H1 (cell line): ENCODE results near the gene STXBP5L. TPM values are rescaled to one million over a fixed set of nuclear protein-coding genes. Genes with fewer than 3 reads are reported as not detected.

Experiments
- CTCF ChIA-PET: fragments of 300-600 bp; sonication (Branson Sonifier 250); formaldehyde crosslinking; loops from one replicate; lab custom pipeline; 2021; ENCODE audit not compliant: partially characterized antibody; lab: Charles Lee
- POLR2A ChIA-PET: fragments of 300-600 bp; sonication (Branson Sonifier 250); formaldehyde crosslinking; loops from one replicate; lab custom pipeline; 2021; ENCODE audit warnings: inconsistent platforms; ENCODE audit not compliant: partially characterized antibody; lab: Charles Lee
- DNase-seq, 2 experiments: peaks; one replicate each; pipeline versions ENCODE4 v3.0.0 to v3.0.0-alpha.2; 2010 to 2022; ENCODE audit warnings: low spot score in 2 of 2, low read depth in 1 of 2, mixed read lengths in 1 of 2
- FAIRE-seq: peaks from 2 replicates; lab custom pipeline; 2011; peaks lifted over from hg19 to GRCh38; lab: Jason Lieb, UNC
- H2AFZ ChIP-seq: 2 replicates; pipeline ENCODE4 v1.8.1; 2012; ENCODE audit warnings: low read length, inconsistent platforms
- H2AK5ac ChIP-seq: 2 replicates; pipeline ENCODE4 v1.6.1; 2013; ENCODE audit warnings: low read depth, low read length
- H2BK120ac ChIP-seq: replicated peaks from 2 replicates; pipeline ENCODE3; 2013; ENCODE audit warnings: low read depth, low read length, inconsistent platforms
- H2BK12ac ChIP-seq: 2 replicates; pipeline ENCODE4 v1.6.1; 2013; ENCODE audit warnings: low read depth, low read length
- H2BK15ac ChIP-seq: 2 replicates; pipeline ENCODE4 v1.6.1; 2013; ENCODE audit warnings: low read length
- H2BK20ac ChIP-seq: 2 replicates; pipeline ENCODE4 v1.6.1; 2013; ENCODE audit warnings: low read length
- H2BK5ac ChIP-seq: 2 replicates; pipeline ENCODE4 v1.6.1; 2013; ENCODE audit warnings: low read depth, low read length
- H3K14ac ChIP-seq: 2 replicates; pipeline ENCODE4 v1.6.1; 2013; ENCODE audit warnings: inconsistent platforms; ENCODE audit not compliant: insufficient read length
- H3K18ac ChIP-seq: 2 replicates; pipeline ENCODE4 v1.6.1; 2013; ENCODE audit warnings: low read length; ENCODE audit errors: extremely low read depth
- H3K23ac ChIP-seq: 2 replicates; pipeline ENCODE4 v1.6.1; 2013; ENCODE audit warnings: inconsistent platforms; ENCODE audit not compliant: insufficient read length
- H3K23me2 ChIP-seq: 2 replicates; pipeline ENCODE4 v1.6.1; 2013; ENCODE audit warnings: low read depth, low read length
- H3K27ac ChIP-seq: 2 replicates; pipeline ENCODE4 v1.6.1; 2011; ENCODE audit warnings: low read depth, low read length, inconsistent platforms
- H3K27me3 ChIP-seq, 4 experiments: replicated peaks in 1 of 4; 1 replicate in 1 of 4; 2 replicates in 3 of 4; pipeline versions ENCODE4 v1.6.1 to v1.8.1; 2011 to 2013; ENCODE audit warnings: low read length in 3 of 4, mild to moderate bottlenecking in 3 of 4, inconsistent platforms in 2 of 4, mixed read lengths in 2 of 4, moderate library complexity in 1 of 4; ENCODE audit not compliant: control insufficient read depth in 3 of 4, insufficient read depth in 3 of 4; ENCODE audit errors: extremely low read depth in 1 of 4
- H3K36me3 ChIP-seq, 4 experiments: 2 replicates each; pipeline versions ENCODE4 v1.6.1 to v1.8.1; 2011 to 2013; ENCODE audit warnings: mild to moderate bottlenecking in 4 of 4, low read length in 3 of 4, moderate library complexity in 2 of 4, control low read depth in 1 of 4, inconsistent platforms in 1 of 4; ENCODE audit not compliant: insufficient read depth in 4 of 4, control insufficient read depth in 2 of 4
- H3K4ac ChIP-seq: replicated peaks from 2 replicates; pipeline ENCODE3; 2013; ENCODE audit warnings: low read length, low read depth, mixed read lengths, inconsistent platforms; ENCODE audit not compliant: insufficient read length
- H3K4me1 ChIP-seq, 4 experiments: replicated peaks in 1 of 4; 1 replicate in 1 of 4; 2 replicates in 3 of 4; pipeline versions ENCODE4 v1.6.1 to v1.8.1; 2011 to 2013; ENCODE audit warnings: low read length in 3 of 4, inconsistent platforms in 2 of 4, mixed read lengths in 1 of 4; ENCODE audit not compliant: insufficient read depth in 4 of 4, control insufficient read depth in 3 of 4
- H3K4me2 ChIP-seq, 2 experiments: 2 replicates each; pipeline versions ENCODE4 v1.6.1 to v1.8.1; 2011 to 2013; ENCODE audit warnings: low read depth in 2 of 2, low read length in 2 of 2, control low read depth in 1 of 2, inconsistent platforms in 1 of 2, mild to moderate bottlenecking in 1 of 2; ENCODE audit not compliant: insufficient read depth in 1 of 2
- H3K4me3 ChIP-seq, 4 experiments: fragments of 200-600, 300-600 bp in 1 of 4; sonication (generic), shearing (Covaris generic), sonication (Bioruptor Twin) in 1 of 4; 2 replicates each; pipeline versions ENCODE4 v1.5.1 to v1.8.1; 2011 to 2016; ENCODE audit warnings: low read length in 4 of 4, low read depth in 3 of 4, control low read depth in 2 of 4, inconsistent platforms in 2 of 4, mild to moderate bottlenecking in 2 of 4, mixed read lengths in 1 of 4, moderate library complexity in 1 of 4; ENCODE audit not compliant: insufficient read depth in 2 of 4; ENCODE audit errors: extremely low read depth in 1 of 4
- H3K56ac ChIP-seq: replicated peaks from 2 replicates; pipeline ENCODE3; 2013; ENCODE audit warnings: low read depth, mild to moderate bottlenecking, mixed read lengths, low read length, inconsistent platforms; ENCODE audit not compliant: insufficient read length
- H3K79me1 ChIP-seq: 2 replicates; pipeline ENCODE4 v1.6.1; 2013; ENCODE audit warnings: low read depth, low read length, control low read depth
- H3K79me2 ChIP-seq, 2 experiments: 2 replicates each; pipeline versions ENCODE4 v1.6.1 to v1.8.1; 2012 to 2013; ENCODE audit warnings: low read length in 2 of 2, mild to moderate bottlenecking in 2 of 2, inconsistent platforms in 1 of 2; ENCODE audit not compliant: insufficient read depth in 2 of 2, control insufficient read depth in 1 of 2
- H3K9ac ChIP-seq, 4 experiments: replicated peaks in 1 of 4; 1 replicate in 1 of 4; 2 replicates in 3 of 4; pipeline versions ENCODE4 v1.6.1 to v1.8.1; 2011 to 2013; ENCODE audit warnings: low read depth in 3 of 4, low read length in 3 of 4, control low read depth in 2 of 4, mild to moderate bottlenecking in 2 of 4, moderate library complexity in 2 of 4, inconsistent platforms in 1 of 4; ENCODE audit errors: extremely low read depth in 1 of 4
- H3K9me3 ChIP-seq, 2 experiments: 2 replicates each; pipeline versions ENCODE4 v1.6.1 to v1.8.1; 2012 to 2013; ENCODE audit warnings: mild to moderate bottlenecking in 2 of 2, moderate library complexity in 2 of 2, control low read depth in 1 of 2, inconsistent platforms in 1 of 2, low read depth in 1 of 2, low read length in 1 of 2, mixed read lengths in 1 of 2; ENCODE audit not compliant: insufficient read depth in 2 of 2
- H4K20me1 ChIP-seq, 2 experiments: replicated peaks in 1 of 2; 2 replicates each; pipeline versions ENCODE3 to v1.8.1; 2011 to 2013; ENCODE audit warnings: inconsistent platforms in 2 of 2, low read length in 2 of 2, mild to moderate bottlenecking in 1 of 2; ENCODE audit not compliant: insufficient read depth in 2 of 2, control insufficient read depth in 1 of 2
- H4K5ac ChIP-seq: 2 replicates; pipeline ENCODE4 v1.6.1; 2013; ENCODE audit warnings: low read length, low read depth, mixed read lengths, inconsistent platforms; ENCODE audit not compliant: insufficient read length
- H4K8ac ChIP-seq: 2 replicates; pipeline ENCODE4 v1.8.0; 2013; ENCODE audit warnings: mild to moderate bottlenecking, moderate library complexity, low read length, inconsistent platforms; ENCODE audit not compliant: insufficient read depth; ENCODE audit errors: extremely low read depth
- H4K91ac ChIP-seq: replicated peaks from 2 replicates; pipeline ENCODE3; 2013; ENCODE audit warnings: low read length, mixed read lengths, inconsistent platforms; ENCODE audit not compliant: insufficient read length
- EZH2 ChIP-seq: fragments of 200-600 bp; sonication (generic); IDR thresholded peaks from 2 replicates; pipeline ENCODE4 v1.7.1; 2012; ENCODE audit warnings: low read depth, mild to moderate bottlenecking, moderate library complexity, low read length, inconsistent platforms; ENCODE audit not compliant: severe bottlenecking
- HDAC2 ChIP-seq, 2 experiments: fragments of 300-600 bp in 1 of 2; sonication (generic) in 1 of 2; IDR thresholded peaks; 2 replicates each; pipeline ENCODE4 v1.6.1; 2011 to 2012; ENCODE audit warnings: low read depth in 2 of 2, low read length in 2 of 2, mild to moderate bottlenecking in 2 of 2, moderate library complexity in 2 of 2, borderline replicate concordance in 1 of 2, inconsistent platforms in 1 of 2
- POLR2A ChIP-seq, 2 experiments: IDR thresholded peaks; 1 replicate in 1 of 2; 2 replicates in 1 of 2; pipeline ENCODE4 v1.6.1; 2011; ENCODE audit warnings: low read depth in 2 of 2, low read length in 2 of 2, mild to moderate bottlenecking in 2 of 2; ENCODE audit errors: control extremely low read depth in 1 of 2
- POLR2AphosphoS5 ChIP-seq: IDR thresholded peaks from 2 replicates; pipeline ENCODE4 v1.6.1; 2011; ENCODE audit warnings: low read depth, low read length
- RFX5 ChIP-seq: IDR thresholded peaks from 2 replicates; pipeline ENCODE4 v1.6.1; 2011; ENCODE audit warnings: low read depth, low read length, improper control_type of control experiment, borderline replicate concordance
- SP2 ChIP-seq: IDR thresholded peaks from 2 replicates; pipeline ENCODE4 v1.6.1; 2012; ENCODE audit warnings: mild to moderate bottlenecking, low read length, inconsistent platforms
- SP4 ChIP-seq: IDR thresholded peaks from 2 replicates; pipeline ENCODE4 v1.6.1; 2012; ENCODE audit warnings: low read length, inconsistent platforms
- TAF1 ChIP-seq: IDR thresholded peaks from 2 replicates; pipeline ENCODE4 v1.6.1; 2011; ENCODE audit warnings: mild to moderate bottlenecking, low read depth, low read length
- TAF7 ChIP-seq: optimal IDR thresholded peaks from 2 replicates; pipeline ENCODE3; 2011; ENCODE audit warnings: low read depth, mild to moderate bottlenecking, inconsistent platforms, low read length, moderate library complexity, borderline replicate concordance
- WGBS, 2 experiments: shearing (Covaris generic) in 1 of 2; methylation state at CpG; one replicate each; pipeline versions ENCODE4 v1.1.6 to v1.1.7; 2013 to 2015; ENCODE audit warnings: low lambda C conversion rate in 2 of 2, mixed read lengths in 2 of 2, inconsistent platforms in 1 of 2, low coverage in 1 of 2, missing lambda C conversion rate in 1 of 2; ENCODE audit not compliant: insufficient replicate concordance in 2 of 2, insufficient coverage in 1 of 2, insufficient read length in 1 of 2; ENCODE audit errors: extremely low coverage in 1 of 2, missing lambda C conversion rate in 1 of 2; 5-methylcytosine and 5-hydroxymethylcytosine counted together
- polyA plus RNA-seq, 7 experiments: library from polyadenylated mRNA; depleted of rRNA in 3 of 7; stranded (reverse) in 5 of 7; unstranded in 2 of 7; fragments of >200 nt in 5 of 7; fragments of 200-250 nt in 2 of 7; gene quantifications; 1 replicate in 5 of 7; 2 replicates in 1 of 7; 4 replicates in 1 of 7; pipeline versions ENCODE4 v1.2.1 to v1.2.3, GENCODE V29; 2011 to 2013; ENCODE audit warnings: missing spikeins in 2 of 7, mixed read lengths in 2 of 7
- total RNA-seq: library from RNA; stranded (reverse); fragmentation: NEBNext Ultra II Directional; extraction: Animal tissue kit (Norgen Biotek cat#: 25700); gene quantifications from 2 replicates; pipeline ENCODE4 v1.2.1, GENCODE V29; 2021
- TF ChIP-seq, protein P1 (sequence below): IDR thresholded peaks from 2 replicates; pipeline ENCODE4 v1.6.1; 2011; ENCODE audit warnings: low read depth, mild to moderate bottlenecking, low read length; ENCODE audit not compliant: insufficient read depth
- TF ChIP-seq, protein P2 (sequence below): IDR thresholded peaks from 2 replicates; pipeline ENCODE4 v1.6.1; 2012; ENCODE audit warnings: inconsistent platforms
- TF ChIP-seq, protein P3 (sequence below): IDR thresholded peaks from 2 replicates; pipeline ENCODE4 v1.6.1; 2012; ENCODE audit warnings: low read length, inconsistent platforms

STXBP5L gene
- total and polyA plus RNA-seq, 2 of the 8 experiments (the other 6 are each of a cell fraction or from before 2014, with no cell fraction given), result 2.0 to 6.0 TPM

- Histone ChIP-seq H3K4ac (no peak overlapping the region), H3K4me1 (no peaks in the 10 kb centered on the region), H2BK20ac (no peak overlapping the region), H4K20me1 (no peaks in the 10 kb centered on the region), H3K23me2 (no peaks in the 10 kb centered on the region), H3K23ac (no peak overlapping the region), H3K79me1 (no peaks in the 10 kb centered on the region), H3K9me3 (no peaks in the 10 kb centered on the region), H3K27ac (no peak overlapping the region), H2BK5ac (no peak overlapping the region), H4K8ac (no peak overlapping the region), H3K18ac (no peak overlapping the region), H2AK5ac (no peak overlapping the region), H2BK120ac (no peak overlapping the region)
- ChIA-PET CTCF (no interaction called here), POLR2A (no interaction called here)
- 90% methylated on average over 2 of the region's 2 CpGs; no CpG with 5 or more reads in 1 of the 2 experiments for WGBS, 2 experiments
- DNase-seq, result no peak
- no peak for TF ChIP-seq POLR2A (IDR thresholded peaks at IDR 0.05; ENCODE audit: control extremely low read depth in 1 of 2, low read depth in 2 of 2, low read length in 2 of 2)
- TF ChIP-seq EZH2, result no peak
- no peak for TF ChIP-seq HDAC2 (IDR thresholded peaks at IDR 0.05; ENCODE audit: borderline replicate concordance in 1 of 2, low read depth in 2 of 2, low read length in 2 of 2)
- no peak for TF ChIP-seq SP4
- TF ChIP-seq, protein P1, sequence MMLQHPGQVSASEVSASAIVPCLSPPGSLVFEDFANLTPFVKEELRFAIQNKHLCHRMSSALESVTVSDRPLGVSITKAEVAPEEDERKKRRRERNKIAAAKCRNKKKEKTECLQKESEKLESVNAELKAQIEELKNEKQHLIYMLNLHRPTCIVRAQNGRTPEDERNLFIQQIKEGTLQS, result no peak
- TF ChIP-seq, protein P2, sequence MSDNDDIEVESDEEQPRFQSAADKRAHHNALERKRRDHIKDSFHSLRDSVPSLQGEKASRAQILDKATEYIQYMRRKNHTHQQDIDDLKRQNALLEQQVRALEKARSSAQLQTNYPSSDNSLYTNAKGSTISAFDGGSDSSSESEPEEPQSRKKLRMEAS, result no peak
- TF ChIP-seq RFX5, result no peak
- TF ChIP-seq TAF1, result no peak
- no peak for TF ChIP-seq TAF7
- TF ChIP-seq POLR2AphosphoS5, result no peak
- TF ChIP-seq SP2, result no peak
- TF ChIP-seq, protein P3, sequence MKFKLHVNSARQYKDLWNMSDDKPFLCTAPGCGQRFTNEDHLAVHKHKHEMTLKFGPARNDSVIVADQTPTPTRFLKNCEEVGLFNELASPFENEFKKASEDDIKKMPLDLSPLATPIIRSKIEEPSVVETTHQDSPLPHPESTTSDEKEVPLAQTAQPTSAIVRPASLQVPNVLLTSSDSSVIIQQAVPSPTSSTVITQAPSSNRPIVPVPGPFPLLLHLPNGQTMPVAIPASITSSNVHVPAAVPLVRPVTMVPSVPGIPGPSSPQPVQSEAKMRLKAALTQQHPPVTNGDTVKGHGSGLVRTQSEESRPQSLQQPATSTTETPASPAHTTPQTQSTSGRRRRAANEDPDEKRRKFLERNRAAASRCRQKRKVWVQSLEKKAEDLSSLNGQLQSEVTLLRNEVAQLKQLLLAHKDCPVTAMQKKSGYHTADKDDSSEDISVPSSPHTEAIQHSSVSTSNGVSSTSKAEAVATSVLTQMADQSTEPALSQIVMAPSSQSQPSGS, result no peak
- TF ChIP-seq, all 59 proteins: peak for 0
- Histone ChIP-seq H4K91ac (no peak overlapping the region), H3K36me3 (no peaks in the 10 kb centered on the region), H2BK15ac (no peak overlapping the region), H3K56ac (no peak overlapping the region), H2AFZ (no peak overlapping the region), H3K79me2 (no peaks in the 10 kb centered on the region), H3K27me3 (no peaks in the 10 kb centered on the region), H3K4me2 (no peak overlapping the region), H3K14ac (no peak overlapping the region), H3K4me3 (no peak overlapping the region), H3K9ac (no peak overlapping the region), H4K5ac (no peak overlapping the region), H2BK12ac (no peak overlapping the region)
- FAIRE-seq, result no peak
Measured at GRCh38 chr3:121126707-121127035, 218.7 kb downstream of the STXBP5L start.
